Ammon's horn (tissue), 1 donor: ENCODE measurements around the gene RBM8A.
A peak's percentile ranks its signal among the peaks of the same experiment; 100 is the strongest.

Source experiments
- DNase-seq: peaks from one replicate; pipeline ENCODE4 v3.0.0-alpha.2; 2016; ENCODE audit warnings: low spot score

Gene RBM8A

GRCh38 chr1:145916745-145917144 is 10.5 kb downstream of the RBM8A start:
- DNase-seq: no peak

- no peak for DNase-seq
These were observed 15.1 kb downstream of the RBM8A start for GRCh38 chr1:145912128-145912641.

- no peak for DNase-seq
These were observed 18.6 kb downstream of the RBM8A start for GRCh38 chr1:145908653-145909052.

- DNase-seq: no peak
These were observed 20.1 kb downstream of the RBM8A start for GRCh38 chr1:145906954-145907753.

- no peak for DNase-seq
These were observed 25.8 kb downstream of the RBM8A start for GRCh38 chr1:145901312-145902021.

- DNase-seq: no peak
These were observed 28.5 kb downstream of the RBM8A start for GRCh38 chr1:145898756-145899155.

- DNase-seq: no peak
These were observed 29.3 kb downstream of the RBM8A start for GRCh38 chr1:145897969-145898368.

- DNase-seq: no peak
These were observed 31.8 kb downstream of the RBM8A start for GRCh38 chr1:145895471-145895870.

- no peak for DNase-seq
These were observed 33.8 kb downstream of the RBM8A start for GRCh38 chr1:145893306-145894055.

- DNase-seq: no peak
These were observed 34.7 kb downstream of the RBM8A start for GRCh38 chr1:145892486-145893087.

- peak; percentile 92 for DNase-seq
These were observed 35.4 kb downstream of the RBM8A start for GRCh38 chr1:145891587-145892485.

GRCh38 chr1:145891143-145891542 is 36.1 kb downstream of the RBM8A start:
- DNase-seq: no peak

- DNase-seq: no peak
These were observed 37.6 kb downstream of the RBM8A start for GRCh38 chr1:145889722-145890121.

- no peak for DNase-seq
These were observed 39.7 kb downstream of the RBM8A start for GRCh38 chr1:145887631-145888030.

- DNase-seq: no peak
These were observed 40.5 kb downstream of the RBM8A start for GRCh38 chr1:145886816-145887215.

- DNase-seq: no peak
These were observed 40.9 kb downstream of the RBM8A start for GRCh38 chr1:145886390-145886789.

GRCh38 chr1:145885738-145886287 is 41.5 kb downstream of the RBM8A start, which contains the start of gene ANKRD35:
ANKRD35 (minus strand) TSS chr1:145885866; CDS start chr1:145885758, 108 bp downstream.
- peak; percentile 92 for DNase-seq

- DNase-seq: no peak
These were observed 42.6 kb downstream of the RBM8A start for GRCh38 chr1:145884675-145885074.

GRCh38 chr1:145879775-145880174 is 47.5 kb downstream of the RBM8A start:
- DNase-seq: no peak

GRCh38 chr1:145878724-145879123 is 48.6 kb downstream of the RBM8A start:
- DNase-seq: no peak
